ENCODE data around the gene SPPL3. TPM values are rescaled to one million over a fixed set of nuclear protein-coding genes. Genes with fewer than 3 reads are reported as not detected.
"Not testable (repeated sequence)": the region's sequence is repeated elsewhere in the genome, so short reads cannot be mapped to it uniquely, and the experiment has no call there.

Gene SPPL3
- polyA plus RNA-seq, 4 donors, result 73.1 to 93.3 (median 85.5) TPM

DNA sequence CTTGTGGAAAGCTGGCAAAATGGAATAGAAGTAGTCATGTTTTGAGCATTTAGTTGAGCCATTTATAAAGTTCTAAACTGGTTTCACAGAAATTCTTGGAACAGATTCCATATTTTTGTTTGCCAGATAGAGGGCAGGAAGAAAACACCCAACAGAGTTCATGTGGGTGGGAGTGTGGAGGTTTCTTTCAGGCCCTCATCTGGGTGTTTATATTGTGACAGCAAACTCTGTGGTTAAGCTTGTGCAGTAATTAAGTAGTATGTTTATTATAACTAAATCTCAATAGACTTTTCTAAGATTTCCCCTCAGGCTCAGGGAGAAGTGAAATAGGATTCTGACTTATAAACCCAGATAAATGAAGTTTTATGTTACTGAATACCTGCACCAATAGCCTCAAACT lies 57.4 kb downstream of the SPPL3 start:
- DNase-seq (ENCODE audit: low read depth in 4 of 4, low spot score in 3 of 4), result no peak

GRCh38 chr12:120845696-120846095 lies 58.5 kb downstream of the SPPL3 start:
- no peak for DNase-seq (ENCODE audit: low read depth in 4 of 4, low spot score in 3 of 4)

GRCh38 chr12:120844768-120845449 lies 59.2 kb downstream of the SPPL3 start:
- DNase-seq (ENCODE audit: low read depth in 4 of 4, low spot score in 3 of 4), result no peak

GRCh38 chr12:120844297-120844696 lies 59.9 kb downstream of the SPPL3 start:
- no peak for DNase-seq (ENCODE audit: low read depth in 4 of 4, low spot score in 3 of 4)

DNA sequence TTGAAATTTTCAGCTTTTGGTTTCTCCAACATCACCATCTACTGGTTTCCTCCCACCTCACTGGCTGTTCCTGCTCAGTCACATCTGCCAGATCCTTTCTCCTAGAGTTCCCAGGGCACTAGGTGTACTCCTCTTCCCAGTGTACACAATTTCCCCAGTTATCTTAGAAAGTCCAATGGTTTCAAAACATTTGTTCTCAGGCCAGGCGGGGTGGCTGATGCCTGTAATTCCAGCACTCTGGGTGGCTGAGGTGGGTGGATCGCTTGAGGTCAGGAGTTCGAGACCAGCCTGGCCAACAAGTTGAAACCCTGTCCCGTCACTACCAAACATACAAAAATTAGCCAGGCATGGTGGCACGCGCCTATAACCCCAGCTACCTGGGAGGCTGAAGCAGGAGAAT lies 60.7 kb downstream of the SPPL3 start:
- DNase-seq (ENCODE audit: low read depth in 4 of 4, low spot score in 3 of 4), result no peak

- DNase-seq (ENCODE audit: low read depth in 4 of 4, low spot score in 3 of 4), result no peak
Observed at GRCh38 chr12:120842595-120842994, 61.6 kb downstream of the SPPL3 start.

DNA sequence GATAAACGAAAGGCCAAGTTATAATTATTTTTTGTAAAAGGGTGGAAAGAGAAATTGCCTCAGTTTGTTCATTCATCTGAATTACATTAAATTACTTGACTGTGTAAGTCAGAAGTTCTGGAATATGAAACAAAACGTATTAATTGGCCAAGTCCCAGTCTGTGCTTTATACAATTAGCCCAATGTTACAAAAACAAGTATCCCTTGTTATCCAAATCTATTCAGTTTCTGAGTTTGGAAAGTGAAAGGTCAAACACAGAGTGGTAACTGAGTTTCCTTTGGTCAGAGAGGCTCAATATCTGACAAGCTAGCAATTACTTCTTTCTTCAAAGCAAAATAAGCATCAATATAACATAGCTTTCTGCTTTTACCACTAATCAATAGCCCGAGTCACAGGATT lies 62.6 kb downstream of the SPPL3 start:
- no peak for DNase-seq (ENCODE audit: low read depth in 4 of 4, low spot score in 3 of 4)

DNA sequence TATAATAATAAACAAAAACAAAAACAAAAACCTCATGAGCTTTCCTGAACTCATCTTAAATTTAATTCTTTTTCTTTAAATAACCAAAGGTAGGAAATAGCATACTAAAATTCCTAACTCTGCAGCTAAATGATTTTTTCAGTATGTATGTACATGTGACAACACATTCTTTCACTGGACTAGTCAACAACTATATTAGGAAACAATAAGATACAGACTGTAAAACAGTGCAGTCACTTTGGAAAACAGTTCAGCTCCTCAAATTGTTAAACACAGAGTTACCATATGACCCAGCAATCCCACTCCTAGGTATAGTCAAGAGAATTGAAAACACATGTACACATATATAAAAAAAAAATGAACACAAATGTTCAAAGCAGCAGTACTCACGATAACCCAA lies 64.7 kb downstream of the SPPL3 start:
- no peak for DNase-seq (ENCODE audit: low read depth in 4 of 4, low spot score in 3 of 4)

DNA sequence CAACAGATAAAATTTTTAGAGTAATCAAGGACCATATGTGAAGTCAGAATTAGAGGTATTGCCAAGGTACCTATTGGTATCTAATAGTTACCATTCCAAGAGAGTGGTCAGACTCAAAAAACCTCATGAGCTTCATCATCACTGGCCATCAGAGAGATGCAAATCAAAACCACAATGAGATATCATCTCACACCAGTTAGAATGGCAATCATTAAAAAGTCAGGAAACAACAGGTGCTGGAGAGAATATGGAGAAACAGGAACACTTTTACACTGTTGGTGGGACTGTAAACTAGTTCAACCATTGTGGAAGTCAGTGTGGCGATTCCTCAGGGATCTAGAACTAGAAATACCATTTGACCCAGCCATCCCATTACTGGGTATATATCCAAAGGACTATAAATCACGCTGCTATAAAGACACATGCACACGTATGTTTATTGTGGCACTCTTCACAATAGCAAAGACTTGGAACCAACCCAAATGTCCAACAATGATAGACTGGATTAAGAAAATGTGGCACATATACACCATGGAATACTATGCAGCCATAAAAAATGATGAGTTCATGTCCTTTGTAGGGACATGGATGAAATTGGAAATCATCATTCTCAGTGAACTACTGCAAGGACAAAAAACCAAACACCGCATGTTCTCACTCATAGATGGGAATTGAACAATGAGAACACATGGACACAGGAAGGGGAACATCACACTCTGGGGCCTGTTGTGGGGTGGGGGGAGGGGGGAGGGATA lies 65.4 kb downstream of the SPPL3 start:
- DNase-seq (ENCODE audit: low read depth in 4 of 4, low spot score in 3 of 4), result not testable (repeated sequence)

DNA sequence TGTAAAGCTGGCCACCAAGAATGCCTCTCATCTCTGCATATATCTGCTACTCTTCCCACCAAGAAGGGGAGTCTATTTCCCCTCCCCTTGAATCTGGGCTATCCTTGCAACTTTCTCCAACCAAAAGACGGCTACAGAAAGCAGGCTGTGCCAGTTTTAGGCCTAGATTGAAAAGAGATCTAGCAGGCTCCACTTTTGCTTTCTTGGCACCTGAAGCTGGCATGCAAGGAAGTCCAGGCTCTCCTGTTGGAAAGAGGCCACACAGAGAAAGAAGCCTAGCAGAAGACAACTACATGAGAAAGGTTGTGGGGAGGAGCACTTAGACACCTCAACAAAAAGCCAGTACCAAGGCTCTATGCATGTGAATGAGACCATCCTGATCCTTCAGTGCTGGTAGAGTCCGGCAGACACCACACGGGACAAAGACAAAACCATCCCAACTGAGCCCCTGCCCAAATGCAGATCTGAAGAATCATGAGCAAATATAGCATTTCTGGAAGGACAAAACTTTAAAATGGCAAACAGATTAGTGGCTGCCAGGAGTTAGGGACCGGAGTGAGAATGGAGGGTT lies 68.0 kb downstream of the SPPL3 start:
- DNase-seq (ENCODE audit: low read depth in 4 of 4, low spot score in 3 of 4), result no peak

- DNase-seq (ENCODE audit: low read depth in 4 of 4, low spot score in 3 of 4), result no peak
Observed at GRCh38 chr12:120835657-120836056, 68.5 kb downstream of the SPPL3 start.

DNA sequence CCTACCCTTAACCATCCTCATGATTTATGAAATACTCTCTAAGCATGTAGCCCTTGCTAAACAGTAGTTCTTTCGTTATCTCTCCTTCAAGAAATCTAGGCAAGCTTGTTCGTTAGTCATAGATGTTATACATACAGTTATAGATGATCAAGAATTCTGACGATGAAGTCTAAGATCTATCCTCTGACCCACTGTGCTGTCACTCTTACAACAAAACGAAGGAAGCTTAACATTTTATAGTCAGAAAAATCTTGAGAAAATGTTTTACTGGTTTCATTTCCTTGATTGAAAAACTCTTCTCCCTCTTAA lies 68.9 kb downstream of the SPPL3 start:
- no peak for DNase-seq (ENCODE audit: low read depth in 4 of 4, low spot score in 3 of 4)

DNA sequence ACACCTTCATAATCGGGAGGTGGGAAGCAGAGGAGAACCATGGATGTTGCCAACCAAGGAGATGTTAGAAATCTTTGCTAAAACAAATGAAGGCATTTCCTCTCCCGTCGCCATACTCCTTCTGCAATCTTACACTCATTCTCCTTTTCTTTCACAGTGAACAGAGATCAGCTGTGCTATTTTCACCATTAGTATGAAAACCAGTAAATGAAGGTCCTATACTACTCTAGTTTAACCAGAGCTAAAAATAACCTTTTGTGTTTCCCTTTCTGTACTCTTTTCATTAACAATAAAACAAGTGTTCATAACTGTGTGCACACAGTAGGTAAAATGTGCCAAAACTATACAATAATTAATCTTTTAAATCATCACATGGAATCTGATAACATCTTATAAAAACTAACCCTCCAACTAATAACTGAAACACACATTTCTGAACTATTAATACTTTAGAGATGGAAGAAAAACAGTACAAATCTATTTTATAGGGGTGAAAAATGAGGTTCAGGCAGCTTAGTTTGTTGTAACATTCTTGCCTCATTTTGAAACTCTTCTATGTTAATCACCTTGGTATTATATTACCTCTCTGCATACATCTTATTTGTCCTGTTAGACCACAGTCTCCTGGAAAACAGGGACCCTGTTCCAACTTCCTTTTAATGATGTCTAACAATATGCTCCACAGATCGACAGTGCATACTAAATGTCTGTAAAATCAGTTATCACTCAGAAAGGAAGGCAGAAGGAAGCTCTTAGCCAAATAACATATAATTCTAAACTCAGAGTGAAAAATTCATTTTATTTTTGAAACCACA lies 69.5 kb downstream of the SPPL3 start:
- DNase-seq (ENCODE audit: low read depth in 4 of 4, low spot score in 3 of 4), result no peak

GRCh38 chr12:120833849-120834248 lies 70.3 kb downstream of the SPPL3 start:
- no peak for DNase-seq (ENCODE audit: low read depth in 4 of 4, low spot score in 3 of 4)

GRCh38 chr12:120832737-120833136 lies 71.4 kb downstream of the SPPL3 start:
- DNase-seq (ENCODE audit: low read depth in 4 of 4, low spot score in 3 of 4), result no peak

GRCh38 chr12:120831648-120832267 lies 72.4 kb downstream of the SPPL3 start:
- DNase-seq (ENCODE audit: low read depth in 4 of 4, low spot score in 3 of 4), result no peak

DNA sequence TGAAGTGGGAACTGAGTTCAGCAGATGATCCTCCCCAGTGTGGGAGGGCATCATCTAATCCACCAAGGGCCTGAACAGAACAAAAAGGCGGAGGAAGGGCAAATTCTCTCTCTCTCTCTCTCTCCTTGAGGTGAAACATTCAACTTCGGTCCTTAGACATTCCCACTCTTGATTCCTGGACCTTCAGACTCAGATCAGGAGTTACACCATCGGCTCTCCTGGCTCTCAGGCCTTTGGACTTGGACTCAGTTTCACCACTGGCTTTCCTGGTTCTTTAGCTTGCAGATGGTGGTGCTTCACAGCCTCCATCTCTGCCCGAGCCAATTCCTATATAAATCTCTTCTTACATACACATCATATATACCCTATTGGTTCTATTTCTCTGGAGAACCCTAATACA lies 73.2 kb downstream of the SPPL3 start:
- no peak for DNase-seq (ENCODE audit: low read depth in 4 of 4, low spot score in 3 of 4)

DNA sequence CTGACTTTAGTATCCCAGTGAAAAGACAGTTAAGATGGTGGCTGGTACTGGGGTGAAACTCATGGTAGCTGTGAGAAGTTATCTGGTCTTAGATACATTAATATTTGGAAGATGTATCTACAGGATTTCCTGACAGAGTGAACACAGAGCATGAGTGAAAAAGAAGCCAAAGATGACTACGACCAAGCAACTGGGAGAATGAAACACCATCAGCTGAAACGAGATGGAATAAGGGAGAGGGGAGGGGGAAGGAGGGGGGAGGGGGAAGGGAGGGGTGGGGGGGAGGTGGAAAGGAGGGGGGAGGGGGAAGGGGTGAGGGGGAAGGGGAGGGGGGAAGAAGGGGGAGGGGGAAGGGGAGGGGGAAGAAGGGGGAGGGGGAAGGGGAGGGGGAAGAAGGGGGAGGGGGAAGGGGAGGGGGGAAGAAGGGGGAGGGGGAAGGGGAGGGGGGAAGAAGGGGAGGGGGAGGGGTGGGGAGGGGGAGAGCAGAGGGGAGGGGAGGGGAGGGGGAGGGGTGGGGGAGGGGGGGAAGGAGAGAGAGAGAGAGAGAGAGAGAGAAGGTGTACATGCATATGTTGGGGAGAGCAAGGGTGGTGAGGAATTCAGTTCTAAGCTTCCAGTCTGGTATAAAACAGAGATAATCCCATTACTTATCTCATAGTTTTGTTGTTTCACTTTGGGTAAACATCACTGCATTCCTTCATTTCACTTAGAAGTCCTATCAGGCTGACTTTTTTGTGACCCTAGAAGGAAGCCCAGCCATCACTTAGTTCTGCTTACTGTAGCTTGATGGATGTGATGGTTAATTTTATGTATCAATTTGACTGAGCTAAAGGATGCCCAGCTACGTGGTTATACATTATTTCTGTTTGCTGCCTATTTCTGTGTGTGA lies 73.9 kb downstream of the SPPL3 start:
- no peak for DNase-seq (ENCODE audit: low read depth in 4 of 4, low spot score in 3 of 4)

DNA sequence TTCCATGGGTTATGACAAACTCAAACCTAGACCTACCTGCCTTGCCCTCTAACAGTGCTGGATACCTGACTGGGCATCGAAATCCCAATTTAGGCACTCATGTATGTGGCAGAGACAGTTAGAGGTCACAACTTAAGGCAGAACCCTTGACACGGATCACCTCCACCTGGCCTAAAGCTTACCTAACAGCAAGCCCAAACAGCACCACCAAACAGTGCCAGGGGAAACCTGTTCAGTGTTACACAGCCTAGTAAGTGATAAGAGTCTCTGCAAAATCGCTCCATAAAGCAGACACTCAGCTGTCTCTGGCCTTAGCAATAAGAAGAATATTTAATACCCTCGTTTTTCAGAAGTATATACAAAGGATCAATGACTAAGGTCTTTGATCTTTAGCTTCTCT lies 77.8 kb downstream of the SPPL3 start:
- no peak for DNase-seq (ENCODE audit: low read depth in 4 of 4, low spot score in 3 of 4)

DNA sequence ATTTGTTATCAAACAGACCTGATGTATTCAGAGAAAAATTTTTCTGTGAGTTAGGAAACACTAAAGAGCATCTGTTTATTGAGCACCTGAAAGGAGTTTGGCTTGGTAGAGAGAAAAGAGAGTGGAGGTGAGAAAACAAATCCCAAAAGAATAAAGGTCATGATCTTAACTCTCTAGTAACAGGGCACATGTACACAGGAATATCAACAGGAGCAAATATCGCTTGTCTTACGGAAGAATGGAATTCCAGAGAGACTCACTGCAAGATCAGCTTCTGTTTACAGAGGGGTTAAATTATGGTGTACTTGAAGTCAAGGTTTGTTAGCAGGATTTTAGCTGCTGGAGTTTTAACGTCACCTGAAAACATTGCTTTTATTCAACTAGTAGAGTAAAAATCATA lies 78.8 kb downstream of the SPPL3 start:
- no peak for DNase-seq (ENCODE audit: low read depth in 4 of 4, low spot score in 3 of 4)
